Measurements from ENCODE around the gene WBP11. TPM values are rescaled to one million over a fixed set of nuclear protein-coding genes. Genes with fewer than 3 reads are reported as not detected.

Gene WBP11
- total and polyA plus RNA-seq, 2 of the 13 experiments (the other 11 are each of a cell fraction or from before 2014, with no cell fraction given) = 7.6 to 31.0 TPM

- TF ChIP-seq HMGXB4 (CRISPR knock-in tag; IDR thresholded peaks at IDR 0.05; ENCODE audit: borderline replicate concordance in 1 of 2, low read depth in 1 of 2) (peak; percentile 38 to 92; a peak in 3 of 4 replicates), CENPX (CRISPR knock-in tag; IDR thresholded peaks at IDR 0.05) (no peak), NRL (CRISPR knock-in tag; IDR thresholded peaks at IDR 0.05; ENCODE audit: borderline replicate concordance) (0 out of 2 replicates have a peak, but pooled peaks have one; percentile 73), HES4 (CRISPR knock-in tag; IDR thresholded peaks at IDR 0.05; ENCODE audit: borderline replicate concordance) (0 out of 2 replicates have a peak, but pooled peaks have one; percentile 60), ZNF564 (CRISPR knock-in tag; IDR thresholded peaks at IDR 0.05) (no peak), MTA1 (CRISPR knock-in tag; IDR thresholded peaks at IDR 0.05; ENCODE audit: borderline replicate concordance) (no peak; the same call in 1 of the 2 replicates), XRCC5 (optimal IDR thresholded peaks at IDR 0.05; ENCODE audit: low read length) (peak; percentile 37), ZFAT (CRISPR knock-in tag; conservative IDR thresholded peaks at IDR 0.05) (no peak), MTERF4 (CRISPR knock-in tag; IDR thresholded peaks at IDR 0.05) (peak; percentile 66; the same call in 1 of the 2 replicates), CBX2 (IDR thresholded peaks at IDR 0.05; ENCODE audit: low read depth, low read length) (no peak), CBX2 (CRISPR knock-in tag; IDR thresholded peaks at IDR 0.05; ENCODE audit: low read depth) (no peak; the same call in 1 of the 2 replicates), EHMT2 (IDR thresholded peaks at IDR 0.05; ENCODE audit: borderline replicate concordance, low read depth, low read length) (no peak), ZNF232 (CRISPR knock-in tag; IDR thresholded peaks at IDR 0.05; ENCODE audit: borderline replicate concordance) (peak; percentile 83), ZNF574 (CRISPR knock-in tag; IDR thresholded peaks at IDR 0.05) (peak; percentile 72), TCF7 (IDR thresholded peaks at IDR 0.05; ENCODE audit: low read depth) (peak; percentile 78), ASH2L (IDR thresholded peaks at IDR 0.05; ENCODE audit: insufficient read length, low read depth, low read length) (peak; percentile 71), TGIF2 (CRISPR knock-in tag; IDR thresholded peaks at IDR 0.05) (peak; percentile 98), HOXA9 (CRISPR knock-in tag; IDR thresholded peaks at IDR 0.05; ENCODE audit: borderline replicate concordance) (0 out of 2 replicates have a peak, but pooled peaks have one; percentile 28), FOSL2 (CRISPR knock-in tag; IDR thresholded peaks at IDR 0.05) (peak; percentile 35), HOXA3 (CRISPR knock-in tag; IDR thresholded peaks at IDR 0.05) (peak; percentile 59; the same call in 1 of the 2 replicates), ZNF335 (CRISPR knock-in tag; IDR thresholded peaks at IDR 0.05) (peak; percentile 98), NFRKB (IDR thresholded peaks at IDR 0.05) (no peak), TBX3 (IDR thresholded peaks at IDR 0.05; ENCODE audit: borderline replicate concordance) (peak; percentile 25; the same call in 1 of the 2 replicates), KLF6 (CRISPR knock-in tag; IDR thresholded peaks at IDR 0.05) (0 out of 2 replicates have a peak, but pooled peaks have one; percentile 82)
Observed at GRCh38 chr12:14770496-14771461, 32.5 kb downstream of the WBP11 start (continued).
